Suppressor macrophage treated with lipopolysaccharide for 4 hours (primary cell): ENCODE measurements around the gene RAB11B.
"Not testable (repeated sequence)": the region's sequence is repeated elsewhere in the genome, so short reads cannot be mapped to it uniquely, and the experiment has no call there.

Experiments used
- DNase-seq: peaks from one replicate; pipeline ENCODE4 v3.0.0-alpha.2; 2020

Gene RAB11B

DNA sequence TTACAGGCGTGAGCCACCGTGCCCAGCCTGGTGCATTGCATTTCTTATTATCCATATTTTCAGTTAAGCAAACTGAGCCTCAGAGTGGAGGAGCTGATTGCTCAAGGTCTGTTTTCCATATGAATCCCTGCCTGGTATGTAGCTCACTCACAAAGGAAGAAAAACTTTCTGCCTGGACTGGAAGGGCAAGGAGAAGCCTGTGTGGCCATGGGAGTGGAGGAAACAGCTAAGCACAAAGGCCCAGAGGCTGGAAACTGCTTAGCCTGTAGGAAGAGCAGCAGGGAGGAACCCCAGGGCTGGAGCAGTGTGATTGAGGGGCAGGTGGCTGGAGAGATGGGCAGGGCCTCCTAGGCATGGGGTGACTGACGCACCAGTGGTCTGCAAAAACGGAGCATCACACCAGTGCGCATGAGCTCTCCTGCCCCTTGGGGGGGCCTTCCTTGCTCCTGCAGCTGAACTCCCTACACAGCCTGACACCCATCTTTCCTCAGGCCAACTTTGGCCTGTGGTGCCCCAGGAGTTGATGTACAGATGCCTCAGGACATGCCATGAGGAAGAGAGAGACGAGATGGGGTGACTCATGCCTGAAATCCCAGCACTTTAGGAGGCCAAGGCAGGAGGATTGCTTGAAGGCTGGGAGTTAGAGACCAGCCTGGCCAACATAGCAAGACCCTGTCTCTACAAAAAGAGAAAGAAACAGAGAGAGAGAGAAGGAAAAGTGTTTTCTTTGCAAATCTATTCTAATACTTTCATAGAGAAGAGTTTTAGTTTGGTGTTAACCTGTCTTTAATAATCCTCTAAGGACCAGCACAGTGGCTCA lies 51.8 kb downstream of the RAB11B start:
- DNase-seq, result no peak

GRCh38 chr19:8444140-8444676 lies 54.0 kb downstream of the RAB11B start:
- not testable (repeated sequence) for DNase-seq

DNA sequence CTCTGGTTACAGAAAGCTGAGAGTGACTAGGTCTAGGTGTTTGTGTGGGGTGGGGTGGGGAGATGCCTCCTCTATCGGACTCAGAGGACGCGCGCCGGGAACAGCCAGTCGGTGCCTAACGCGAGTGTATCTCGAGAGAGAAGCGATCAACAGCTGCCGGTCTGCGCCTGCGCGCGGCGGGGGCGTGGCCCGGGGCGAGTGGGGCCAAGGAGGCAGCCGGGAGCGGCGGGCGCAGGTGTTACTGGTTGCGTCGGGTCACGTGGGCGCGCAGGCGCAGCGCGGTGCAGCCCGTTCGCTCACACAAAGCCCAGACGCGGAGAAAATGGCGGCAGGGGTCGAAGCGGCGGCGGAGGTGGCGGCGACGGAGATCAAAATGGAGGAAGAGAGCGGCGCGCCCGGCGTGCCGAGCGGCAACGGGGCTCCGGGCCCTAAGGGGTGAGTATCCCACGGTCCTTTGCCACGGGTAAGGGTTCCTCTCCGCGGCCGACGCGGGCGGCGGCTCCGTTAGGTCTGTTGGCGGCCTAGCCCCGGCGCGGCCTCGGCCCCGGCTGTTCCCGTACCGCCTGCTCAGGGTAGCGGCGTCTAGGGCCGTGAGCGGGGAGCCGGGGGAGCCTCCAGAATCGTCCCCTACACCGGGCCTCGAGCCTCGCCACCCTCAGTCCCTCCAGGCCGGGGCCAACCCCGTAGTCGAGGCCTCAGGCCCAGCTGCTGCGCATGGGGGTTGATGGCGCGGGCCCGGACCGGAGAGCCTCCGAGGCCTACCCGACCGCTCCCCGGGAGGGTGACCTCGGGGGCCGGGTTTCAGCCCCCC lies 54.7 kb downstream of the RAB11B start, which contains the start of gene HNRNPM:
HNRNPM (plus strand) TSS at position 299 of the 811 bp plus-strand sequence; CDS start at position 323, 24 bp downstream.
- DNase-seq, result peak; percentile 100

DNA sequence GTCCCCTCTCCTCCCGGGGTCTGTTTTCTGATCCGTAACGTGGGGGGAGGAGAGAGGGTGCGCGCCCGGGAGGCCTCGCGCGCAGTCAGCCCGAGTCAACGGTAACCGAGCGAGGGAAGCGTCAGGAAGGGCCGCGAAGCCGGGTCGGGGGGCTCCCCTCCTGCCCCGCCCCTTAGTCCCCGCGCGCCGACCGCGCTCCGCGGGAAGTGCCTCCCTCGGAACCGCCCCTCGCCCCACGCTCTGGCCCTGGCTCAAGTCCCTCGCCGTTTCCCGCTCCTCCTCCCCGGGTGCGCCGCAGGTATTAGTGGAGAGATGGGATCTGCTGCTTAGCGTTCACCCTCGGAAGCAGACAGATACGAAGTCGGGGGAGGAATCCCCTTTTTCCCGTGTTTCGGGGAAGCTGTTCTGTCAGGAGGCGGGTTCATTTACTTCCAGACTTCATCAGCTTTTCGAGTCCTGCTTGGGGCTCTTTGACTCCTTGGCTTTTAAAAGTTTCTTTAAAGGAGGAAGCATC lies 55.4 kb downstream of the RAB11B start:
- DNase-seq, result peak; percentile 72

GRCh38 chr19:8446061-8446709 lies 56.0 kb downstream of the RAB11B start:
- DNase-seq, result peak; percentile 73

DNA sequence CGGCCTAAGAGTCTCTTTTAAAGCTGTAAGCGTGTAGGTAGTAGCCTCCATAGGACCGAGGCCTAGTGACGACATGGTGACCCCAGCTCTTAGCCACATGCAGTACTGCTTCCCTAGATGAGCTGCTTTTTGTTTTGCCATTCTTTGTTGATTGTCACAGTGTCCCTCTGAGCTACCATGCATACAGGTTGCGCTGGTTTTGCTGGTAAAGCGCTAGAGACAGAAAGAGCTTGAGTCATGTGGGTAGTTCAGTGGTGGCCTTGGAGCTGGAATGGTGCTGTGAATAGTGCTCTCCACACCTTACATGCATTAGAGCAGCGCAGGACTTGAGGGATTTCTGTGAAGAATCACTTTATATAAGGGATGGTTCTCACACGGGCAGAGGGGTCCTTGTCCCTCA lies 59.7 kb downstream of the RAB11B start:
- no peak for DNase-seq

- DNase-seq, result no peak
Measured at GRCh38 chr19:8451377-8451776, 61.2 kb downstream of the RAB11B start.

GRCh38 chr19:8451885-8452284 lies 61.7 kb downstream of the RAB11B start:
- peak; percentile 19 for DNase-seq

DNA sequence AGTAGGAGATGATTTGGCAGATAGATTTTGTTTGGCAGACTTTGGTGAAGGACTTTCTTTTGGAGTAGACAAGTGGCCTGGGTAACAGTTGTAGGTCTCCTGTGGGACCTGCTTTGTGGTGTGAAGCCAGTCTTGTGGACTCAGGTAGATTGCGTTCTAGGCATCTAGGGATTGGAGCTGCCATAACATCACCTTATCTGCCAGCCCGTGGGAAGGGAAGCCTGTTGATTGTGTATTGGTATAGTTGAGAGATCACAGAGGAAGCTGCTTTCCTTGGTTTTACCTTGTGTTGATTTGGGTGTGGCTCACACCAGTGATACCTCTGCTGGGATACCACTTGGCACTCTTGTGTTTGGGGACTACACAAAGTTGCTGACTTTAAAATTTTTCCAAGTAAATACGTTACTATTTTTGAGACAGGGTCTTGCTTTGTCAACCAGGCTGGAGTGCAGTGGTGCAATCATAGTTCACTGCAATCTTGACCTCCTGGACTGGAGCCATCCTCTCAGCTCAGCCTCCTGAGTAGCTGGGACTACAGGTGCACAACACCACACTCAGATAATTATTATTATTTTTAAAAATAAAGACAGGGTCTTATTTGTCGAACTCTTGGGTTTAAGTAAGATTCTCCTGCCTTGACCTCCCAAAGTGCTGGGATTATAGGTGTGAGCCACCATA lies 62.4 kb downstream of the RAB11B start:
- no peak for DNase-seq

- DNase-seq, result no peak
Measured at GRCh38 chr19:8453616-8454015, 63.5 kb downstream of the RAB11B start.
